K562 (cell line): ENCODE results near the gene NEUROD4. TPM values are rescaled to one million over a fixed set of nuclear protein-coding genes. Genes with fewer than 3 reads are reported as not detected.

Experiments used
- BCLAF1 ChIP-seq, 2 experiments: fragments of 450-650 bp in 1 of 2; IDR thresholded peaks; 2 replicates each; pipeline ENCODE4 v1.6.1; 2011 to 2017; ENCODE audit warnings: low read depth in 2 of 2, antibody characterized with exemption in 1 of 2, borderline replicate concordance in 1 of 2, low read length in 1 of 2, mild to moderate bottlenecking in 1 of 2, mixed read lengths in 1 of 2; ENCODE audit not compliant: control insufficient read depth in 1 of 2
- CSDE1 ChIP-seq, 2 experiments: fragments of 450-650 bp; IDR thresholded peaks; 2 replicates each; pipeline ENCODE4 v1.6.1; 2016; ENCODE audit warnings: mild to moderate bottlenecking in 1 of 2
- IRF2 ChIP-seq: sonication (generic); formaldehyde crosslinking; IDR thresholded peaks from 2 replicates; pipeline ENCODE4 v1.8.1; 2022; ENCODE audit warnings: mild to moderate bottlenecking, missing genetic modification reagents
- KLF10 ChIP-seq: fragments of 250-450 bp; sonication (Bioruptor Pico); IDR thresholded peaks from 2 replicates; pipeline ENCODE4 v1.6.1; 2021; ENCODE audit warnings: matching md5 sums
- LEF1 ChIP-seq: fragments of 450-650 bp; IDR thresholded peaks from 2 replicates; pipeline ENCODE4 v1.6.1; 2016; ENCODE audit warnings: mild to moderate bottlenecking
- MAFK ChIP-seq: IDR thresholded peaks from 2 replicates; pipeline ENCODE4 v1.6.1; 2011; ENCODE audit warnings: low read length, improper control_type of control experiment
- MTA2 ChIP-seq: fragments of 450-650 bp; IDR thresholded peaks from 2 replicates; pipeline ENCODE4 v1.6.1; 2016; ENCODE audit warnings: low read depth
- NCOA4 ChIP-seq: fragments of 450-650 bp; IDR thresholded peaks from 2 replicates; pipeline ENCODE4 v1.6.1; 2018; ENCODE audit warnings: mild to moderate bottlenecking; ENCODE audit not compliant: partially characterized antibody
- NFXL1 ChIP-seq: fragments of 450-650 bp; formaldehyde crosslinking; IDR thresholded peaks from 2 replicates; pipeline ENCODE4 v1.4.0; 2021; ENCODE audit warnings: mild to moderate bottlenecking
- RAD51 ChIP-seq: fragments of 450-650 bp; IDR thresholded peaks from 2 replicates; pipeline ENCODE4 v1.7.1; 2016; ENCODE audit warnings: low read depth, mild to moderate bottlenecking, borderline replicate concordance
- YBX1 ChIP-seq: fragments of 450-650 bp; IDR thresholded peaks from 2 replicates; pipeline ENCODE4 v1.7.1; 2016; ENCODE audit warnings: mild to moderate bottlenecking
- ZBTB9 ChIP-seq: fragments of 450-650 bp; formaldehyde crosslinking; IDR thresholded peaks from 2 replicates; pipeline ENCODE4 v1.4.0; 2020; ENCODE audit warnings: mild to moderate bottlenecking, moderate library complexity
- ZNF23 ChIP-seq: fragments of 250-450 bp; sonication (Bioruptor Pico); IDR thresholded peaks from 2 replicates; pipeline ENCODE4 v1.4.0; 2020; ENCODE audit warnings: mild to moderate bottlenecking
- ZNF354B ChIP-seq: fragments of 250-450 bp; sonication (Bioruptor Pico); IDR thresholded peaks from 2 replicates; pipeline ENCODE4 v1.4.0; 2020
- polyA plus RNA-seq, 8 experiments: library from polyadenylated mRNA; depleted of rRNA in 4 of 8; stranded (reverse) in 5 of 8; unstranded in 3 of 8; fragments of >200 nt; fragmentation: Nextera tagmentation in 2 of 8; fragmentation: Illumina TruSeq in 1 of 8; extraction: Ambion mirVana in 2 of 8; extraction: Trizol in 1 of 8; gene quantifications; 2 replicates each; pipeline versions ENCODE4 v1.2.1 to v1.2.3, GENCODE V29; 2011 to 2014; ENCODE audit warnings: inconsistent platforms in 1 of 8, missing spikeins in 1 of 8
- total RNA-seq, 7 experiments: library from RNA; depleted of rRNA in 6 of 7; stranded (reverse); fragments of >200 nt in 6 of 7; fragmentation: Illumina TruSeq in 2 of 7; extraction: Trizol in 2 of 7; gene quantifications; 2 replicates each; pipeline versions ENCODE4 v1.2.1 to v1.2.3, GENCODE V29; 2011 to 2021; ENCODE audit warnings: low replicate concordance in 1 of 7
- TF ChIP-seq, protein P1 (sequence below): sonication (generic); formaldehyde crosslinking; IDR thresholded peaks from 2 replicates; pipeline ENCODE4 v1.8.1; 2023; ENCODE audit warnings: missing genetic modification reagents, mild to moderate bottlenecking, borderline replicate concordance
- TF ChIP-seq, protein P2 (sequence below), 2 experiments: IDR thresholded peaks; 2 replicates each; pipeline ENCODE4 v1.6.1; 2012; ENCODE audit warnings: improper control_type of control experiment in 2 of 2, low read depth in 2 of 2, low read length in 2 of 2, borderline replicate concordance in 1 of 2
- TF ChIP-seq, protein P3 (sequence below), 2 experiments: fragments of 450-650 bp; IDR thresholded peaks; 2 replicates each; pipeline ENCODE4 v1.6.1; 2016

The NEUROD4 gene
- total and polyA plus RNA-seq, 9 of the 15 experiments (the other 6 are each of a cell fraction or from before 2014, with no cell fraction given), result not detected

GRCh38 chr12:54975875-54976274 lies 43.9 kb upstream of the NEUROD4 start (continued):
- no peak for TF ChIP-seq BCLAF1 (IDR thresholded peaks at IDR 0.05; ENCODE audit: borderline replicate concordance in 1 of 2, control insufficient read depth in 1 of 2, low read depth in 2 of 2, low read length in 1 of 2)
- no peak for TF ChIP-seq LEF1
- no peak for TF ChIP-seq IRF2 (CRISPR knock-in tag)
- TF ChIP-seq ZNF354B (CRISPR knock-in tag), result no peak
- no peak for TF ChIP-seq KLF10 (CRISPR knock-in tag)
- no peak for TF ChIP-seq ZBTB9 (CRISPR knock-in tag)
- no peak for TF ChIP-seq RAD51
- TF ChIP-seq, protein P1, sequence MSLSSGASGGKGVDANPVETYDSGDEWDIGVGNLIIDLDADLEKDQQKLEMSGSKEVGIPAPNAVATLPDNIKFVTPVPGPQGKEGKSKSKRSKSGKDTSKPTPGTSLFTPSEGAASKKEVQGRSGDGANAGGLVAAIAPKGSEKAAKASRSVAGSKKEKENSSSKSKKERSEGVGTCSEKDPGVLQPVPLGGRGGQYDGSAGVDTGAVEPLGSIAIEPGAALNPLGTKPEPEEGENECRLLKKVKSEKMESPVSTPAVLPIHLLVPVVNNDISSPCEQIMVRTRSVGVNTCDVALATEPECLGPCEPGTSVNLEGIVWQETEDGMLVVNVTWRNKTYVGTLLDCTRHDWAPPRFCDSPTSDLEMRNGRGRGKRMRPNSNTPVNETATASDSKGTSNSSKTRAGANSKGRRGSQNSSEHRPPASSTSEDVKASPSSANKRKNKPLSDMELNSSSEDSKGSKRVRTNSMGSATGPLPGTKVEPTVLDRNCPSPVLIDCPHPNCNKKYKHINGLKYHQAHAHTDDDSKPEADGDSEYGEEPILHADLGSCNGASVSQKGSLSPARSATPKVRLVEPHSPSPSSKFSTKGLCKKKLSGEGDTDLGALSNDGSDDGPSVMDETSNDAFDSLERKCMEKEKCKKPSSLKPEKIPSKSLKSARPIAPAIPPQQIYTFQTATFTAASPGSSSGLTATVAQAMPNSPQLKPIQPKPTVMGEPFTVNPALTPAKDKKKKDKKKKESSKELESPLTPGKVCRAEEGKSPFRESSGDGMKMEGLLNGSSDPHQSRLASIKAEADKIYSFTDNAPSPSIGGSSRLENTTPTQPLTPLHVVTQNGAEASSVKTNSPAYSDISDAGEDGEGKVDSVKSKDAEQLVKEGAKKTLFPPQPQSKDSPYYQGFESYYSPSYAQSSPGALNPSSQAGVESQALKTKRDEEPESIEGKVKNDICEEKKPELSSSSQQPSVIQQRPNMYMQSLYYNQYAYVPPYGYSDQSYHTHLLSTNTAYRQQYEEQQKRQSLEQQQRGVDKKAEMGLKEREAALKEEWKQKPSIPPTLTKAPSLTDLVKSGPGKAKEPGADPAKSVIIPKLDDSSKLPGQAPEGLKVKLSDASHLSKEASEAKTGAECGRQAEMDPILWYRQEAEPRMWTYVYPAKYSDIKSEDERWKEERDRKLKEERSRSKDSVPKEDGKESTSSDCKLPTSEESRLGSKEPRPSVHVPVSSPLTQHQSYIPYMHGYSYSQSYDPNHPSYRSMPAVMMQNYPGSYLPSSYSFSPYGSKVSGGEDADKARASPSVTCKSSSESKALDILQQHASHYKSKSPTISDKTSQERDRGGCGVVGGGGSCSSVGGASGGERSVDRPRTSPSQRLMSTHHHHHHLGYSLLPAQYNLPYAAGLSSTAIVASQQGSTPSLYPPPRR (CRISPR knock-in tag), result no peak
- TF ChIP-seq, protein P2, sequence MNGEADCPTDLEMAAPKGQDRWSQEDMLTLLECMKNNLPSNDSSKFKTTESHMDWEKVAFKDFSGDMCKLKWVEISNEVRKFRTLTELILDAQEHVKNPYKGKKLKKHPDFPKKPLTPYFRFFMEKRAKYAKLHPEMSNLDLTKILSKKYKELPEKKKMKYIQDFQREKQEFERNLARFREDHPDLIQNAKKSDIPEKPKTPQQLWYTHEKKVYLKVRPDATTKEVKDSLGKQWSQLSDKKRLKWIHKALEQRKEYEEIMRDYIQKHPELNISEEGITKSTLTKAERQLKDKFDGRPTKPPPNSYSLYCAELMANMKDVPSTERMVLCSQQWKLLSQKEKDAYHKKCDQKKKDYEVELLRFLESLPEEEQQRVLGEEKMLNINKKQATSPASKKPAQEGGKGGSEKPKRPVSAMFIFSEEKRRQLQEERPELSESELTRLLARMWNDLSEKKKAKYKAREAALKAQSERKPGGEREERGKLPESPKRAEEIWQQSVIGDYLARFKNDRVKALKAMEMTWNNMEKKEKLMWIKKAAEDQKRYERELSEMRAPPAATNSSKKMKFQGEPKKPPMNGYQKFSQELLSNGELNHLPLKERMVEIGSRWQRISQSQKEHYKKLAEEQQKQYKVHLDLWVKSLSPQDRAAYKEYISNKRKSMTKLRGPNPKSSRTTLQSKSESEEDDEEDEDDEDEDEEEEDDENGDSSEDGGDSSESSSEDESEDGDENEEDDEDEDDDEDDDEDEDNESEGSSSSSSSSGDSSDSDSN (IDR thresholded peaks at IDR 0.05; ENCODE audit: borderline replicate concordance in 1 of 2, low read depth in 2 of 2, low read length in 2 of 2), result no peak
- TF ChIP-seq, protein P3, sequence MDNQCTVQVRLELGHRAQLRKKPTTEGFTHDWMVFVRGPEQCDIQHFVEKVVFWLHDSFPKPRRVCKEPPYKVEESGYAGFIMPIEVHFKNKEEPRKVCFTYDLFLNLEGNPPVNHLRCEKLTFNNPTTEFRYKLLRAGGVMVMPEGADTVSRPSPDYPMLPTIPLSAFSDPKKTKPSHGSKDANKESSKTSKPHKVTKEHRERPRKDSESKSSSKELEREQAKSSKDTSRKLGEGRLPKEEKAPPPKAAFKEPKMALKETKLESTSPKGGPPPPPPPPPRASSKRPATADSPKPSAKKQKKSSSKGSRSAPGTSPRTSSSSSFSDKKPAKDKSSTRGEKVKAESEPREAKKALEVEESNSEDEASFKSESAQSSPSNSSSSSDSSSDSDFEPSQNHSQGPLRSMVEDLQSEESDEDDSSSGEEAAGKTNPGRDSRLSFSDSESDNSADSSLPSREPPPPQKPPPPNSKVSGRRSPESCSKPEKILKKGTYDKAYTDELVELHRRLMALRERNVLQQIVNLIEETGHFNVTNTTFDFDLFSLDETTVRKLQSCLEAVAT (IDR thresholded peaks at IDR 0.05), result no peak
- TF ChIP-seq ZNF23 (CRISPR knock-in tag), result no peak
- no peak for TF ChIP-seq MAFK
- no peak for TF ChIP-seq NFXL1 (CRISPR knock-in tag)
- no peak for TF ChIP-seq CSDE1 (IDR thresholded peaks at IDR 0.05)
- no peak for TF ChIP-seq NCOA4
- no peak for TF ChIP-seq MTA2
- no peak for TF ChIP-seq YBX1
